Sciatic nerve (tissue), 2 donors: ENCODE data around the gene TMOD4. TPM values are rescaled to one million over a fixed set of nuclear protein-coding genes. Genes with fewer than 3 reads are reported as not detected.

Experiments
- ATAC-seq: fragments of 200-7000 bp; cut with Tn5 transposase; one replicate; pipeline ENCODE4 v1.9.1; 2020; ENCODE audit warnings: mild to moderate bottlenecking, moderate library complexity
- DNase-seq: peaks from one replicate; pipeline ENCODE4 v3.0.0-alpha.2; 2020; ENCODE audit warnings: low spot score
- intact Hi-C: fragments of 100-400 bp; cut with DNase I; formaldehyde crosslinking; loops from one replicate; pipeline ENCODE4 v1.14.2; 2022
- total RNA-seq: library from RNA; stranded (reverse); fragmentation: NEBNext Ultra II Directional; extraction: Animal tissue kit (Norgen Biotek cat#: 25700); gene quantifications from one replicate; pipeline ENCODE4 v1.2.1, GENCODE V29; 2021
- donor health status: DM: no; HTN: no; CAD: no.
- donor health status: DM: no; HTN: no; CAD: no.

The TMOD4 gene
- total RNA-seq, 1 donor from 2014 or later: 0.76 TPM

DNA sequence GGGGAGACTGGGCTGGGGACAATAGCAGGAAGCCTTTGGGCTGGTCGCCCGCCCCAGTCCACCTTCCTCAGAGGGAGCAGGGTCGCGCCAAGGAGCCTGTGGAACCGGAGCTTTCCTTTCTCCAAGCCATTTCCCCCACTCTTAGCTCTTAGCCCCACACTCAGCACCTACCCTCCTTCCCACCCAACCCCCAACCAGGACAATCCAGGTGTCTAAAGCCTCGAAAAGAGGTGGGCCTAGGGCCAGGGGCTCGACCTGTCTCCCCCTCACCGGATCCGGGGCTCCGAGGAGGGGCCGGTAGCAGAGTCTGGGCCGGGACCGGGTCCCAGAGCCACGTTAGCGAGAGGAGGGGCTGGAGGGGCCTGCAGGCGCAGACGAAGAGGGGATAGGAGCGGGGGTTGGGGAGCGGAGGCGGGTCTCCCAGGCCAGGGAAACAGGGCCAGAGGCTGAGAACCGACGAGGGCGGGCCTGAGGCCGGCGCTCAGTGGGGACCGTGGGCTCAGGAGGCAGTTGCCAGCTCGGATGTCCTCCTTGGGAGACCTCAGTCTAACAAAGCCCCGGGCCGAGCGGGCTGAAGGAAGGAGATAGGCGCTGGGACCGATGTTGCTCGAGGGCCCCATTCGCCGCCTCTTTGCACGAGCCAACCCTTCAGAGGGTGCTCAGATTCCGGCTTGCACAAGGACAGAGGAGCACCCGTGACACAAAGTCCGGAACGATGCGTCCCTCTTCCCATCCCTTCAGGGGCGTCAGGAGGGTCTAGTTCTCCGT, 30.3 kb downstream of the TMOD4 start:
- DNase-seq (peak; percentile 65), ATAC-seq (peak; percentile 23)
- intact Hi-C loops: no loop called here

DNA sequence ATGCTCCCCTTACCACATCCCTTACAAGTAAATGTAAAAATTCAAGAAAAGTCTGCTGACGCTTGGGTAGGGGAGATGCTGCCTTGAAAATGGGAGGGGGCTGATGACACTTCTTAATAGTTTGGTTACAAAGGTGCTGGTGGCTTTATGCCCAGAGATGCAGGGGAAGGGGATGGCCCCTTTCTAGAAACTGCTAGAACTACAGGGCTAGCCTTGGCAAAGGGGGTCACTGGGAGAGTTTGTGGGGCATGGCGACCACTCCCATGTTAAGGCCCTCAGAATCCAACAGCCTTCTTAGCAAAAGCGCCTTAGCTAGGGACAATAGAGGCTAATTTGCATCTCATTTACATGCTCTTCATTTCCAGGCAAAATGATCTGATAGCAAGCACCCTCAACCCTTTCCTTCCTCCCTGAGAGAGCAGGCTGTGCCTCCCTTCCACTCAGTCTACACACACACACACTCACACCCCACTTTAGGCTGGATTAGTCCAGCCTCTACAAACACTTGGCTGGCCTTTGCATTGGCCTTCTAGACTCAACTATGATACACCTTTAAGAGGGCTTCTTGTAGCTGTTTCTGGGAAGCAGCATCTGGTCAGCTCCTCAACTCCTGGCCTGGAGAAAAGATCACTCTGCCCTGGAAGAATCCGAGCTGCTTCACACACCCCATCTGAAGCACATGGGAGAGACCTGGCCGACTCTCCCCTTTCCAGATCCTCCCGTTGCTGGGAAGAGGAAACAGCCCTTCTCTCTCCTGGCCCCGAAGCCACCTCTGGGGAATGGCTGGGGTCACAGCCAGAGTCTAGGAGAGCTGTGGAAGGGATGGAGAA, 31.1 kb downstream of the TMOD4 start:
- no peak for DNase-seq
- intact Hi-C loops: no loop called here

DNA sequence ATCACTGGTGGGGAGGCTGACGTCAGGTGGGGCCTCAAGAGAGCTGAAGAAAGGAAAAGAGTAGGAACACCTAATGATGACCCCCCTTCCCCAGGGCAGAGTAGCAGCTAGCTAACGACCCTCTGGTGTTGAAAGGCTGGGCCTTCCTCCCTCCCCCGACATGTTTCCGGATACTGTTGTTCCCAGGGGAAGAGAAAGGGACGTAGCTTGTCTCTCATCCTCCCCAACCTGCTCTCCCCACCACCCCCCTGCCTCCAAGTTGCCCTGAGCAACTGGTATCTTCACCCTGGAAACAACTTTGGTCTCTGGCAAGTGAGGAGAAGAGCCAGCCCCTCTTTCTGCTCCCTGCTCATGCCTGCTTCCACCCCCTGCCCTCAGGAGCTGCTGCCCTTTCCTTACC, 31.8 kb downstream of the TMOD4 start:
- intact Hi-C loops: no loop called here
- ATAC-seq: no peak
- DNase-seq: no peak

More for the DNA sequence above, 31.1 kb downstream of the TMOD4 start:
- no peak for ATAC-seq

DNA sequence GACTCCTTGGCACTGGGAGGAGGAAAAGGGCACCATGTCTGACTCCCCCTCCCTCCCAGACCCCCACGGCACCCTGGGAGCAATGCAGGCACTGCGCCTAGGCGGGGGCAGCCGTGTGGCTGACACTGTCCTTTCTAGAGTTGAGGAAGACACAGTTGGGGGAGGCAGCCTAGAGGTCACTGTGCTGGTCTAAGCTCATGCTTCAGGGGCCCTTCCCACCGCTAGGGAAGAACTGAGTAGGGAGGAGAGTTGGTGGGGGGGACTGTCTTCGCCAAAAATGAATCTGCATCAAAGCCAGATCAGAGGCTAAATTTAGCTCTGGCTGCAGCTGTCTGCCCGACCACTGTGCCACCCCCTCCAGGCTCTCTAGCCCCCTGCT, 32.7 kb downstream of the TMOD4 start:
- DNase-seq (no peak), ATAC-seq (no peak)
- intact Hi-C loops: no loop called here

DNA sequence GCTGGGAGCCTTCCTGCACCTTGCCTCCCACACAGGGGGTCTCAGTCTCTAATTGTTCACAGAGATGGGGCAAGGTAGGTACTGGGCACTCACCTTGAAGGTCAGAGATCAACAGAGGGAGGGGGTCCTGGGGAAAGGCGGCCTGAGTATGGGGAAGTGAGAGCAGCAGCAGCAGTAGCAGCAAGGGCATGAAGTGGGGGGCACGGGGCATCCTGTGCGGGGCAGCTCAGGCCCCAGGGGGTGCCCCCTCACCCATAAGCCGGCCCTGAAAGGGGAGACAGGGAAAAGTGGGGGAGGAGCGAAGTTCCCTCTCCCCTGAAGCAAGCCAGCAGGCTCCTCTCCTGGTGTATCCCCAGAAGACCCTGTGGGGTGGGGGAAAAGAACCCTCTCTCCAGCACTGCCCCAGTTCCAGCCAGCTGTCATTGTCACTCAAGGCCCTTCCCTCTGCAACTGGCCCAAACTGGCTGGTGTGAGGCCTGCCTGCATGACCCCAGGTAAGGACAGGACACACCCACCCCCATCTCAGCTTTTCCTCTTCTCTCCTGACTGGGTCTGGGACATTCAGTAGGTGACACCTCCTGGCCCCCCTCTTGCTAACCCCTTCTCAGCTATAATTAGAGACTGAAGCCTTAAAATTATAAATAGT, 33.2 kb downstream of the TMOD4 start:
- ATAC-seq (no peak), DNase-seq (no peak)
- intact Hi-C loops: no loop called here

DNA sequence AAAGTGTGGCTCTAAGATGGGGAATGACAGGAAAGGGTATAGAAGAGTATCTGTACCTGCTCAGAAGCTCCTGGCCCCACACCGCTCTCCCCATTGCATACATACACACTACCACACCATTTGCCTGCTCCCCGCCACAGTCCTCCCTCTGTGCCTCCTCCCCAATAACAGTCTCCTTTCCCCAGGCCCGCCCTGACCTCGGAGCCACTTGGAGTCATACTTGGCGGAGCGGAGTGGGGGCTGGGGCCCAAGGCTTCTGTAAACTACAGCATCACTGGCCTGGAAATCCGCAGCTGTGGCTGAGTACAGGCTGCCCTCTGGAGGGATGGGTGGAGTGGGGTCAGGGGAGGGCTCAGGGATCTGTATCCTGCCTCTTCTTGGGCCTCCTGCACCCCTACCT, 38.0 kb downstream of the TMOD4 start:
- ATAC-seq (no peak), DNase-seq (no peak)
- intact Hi-C loops: no loop called here

DNA sequence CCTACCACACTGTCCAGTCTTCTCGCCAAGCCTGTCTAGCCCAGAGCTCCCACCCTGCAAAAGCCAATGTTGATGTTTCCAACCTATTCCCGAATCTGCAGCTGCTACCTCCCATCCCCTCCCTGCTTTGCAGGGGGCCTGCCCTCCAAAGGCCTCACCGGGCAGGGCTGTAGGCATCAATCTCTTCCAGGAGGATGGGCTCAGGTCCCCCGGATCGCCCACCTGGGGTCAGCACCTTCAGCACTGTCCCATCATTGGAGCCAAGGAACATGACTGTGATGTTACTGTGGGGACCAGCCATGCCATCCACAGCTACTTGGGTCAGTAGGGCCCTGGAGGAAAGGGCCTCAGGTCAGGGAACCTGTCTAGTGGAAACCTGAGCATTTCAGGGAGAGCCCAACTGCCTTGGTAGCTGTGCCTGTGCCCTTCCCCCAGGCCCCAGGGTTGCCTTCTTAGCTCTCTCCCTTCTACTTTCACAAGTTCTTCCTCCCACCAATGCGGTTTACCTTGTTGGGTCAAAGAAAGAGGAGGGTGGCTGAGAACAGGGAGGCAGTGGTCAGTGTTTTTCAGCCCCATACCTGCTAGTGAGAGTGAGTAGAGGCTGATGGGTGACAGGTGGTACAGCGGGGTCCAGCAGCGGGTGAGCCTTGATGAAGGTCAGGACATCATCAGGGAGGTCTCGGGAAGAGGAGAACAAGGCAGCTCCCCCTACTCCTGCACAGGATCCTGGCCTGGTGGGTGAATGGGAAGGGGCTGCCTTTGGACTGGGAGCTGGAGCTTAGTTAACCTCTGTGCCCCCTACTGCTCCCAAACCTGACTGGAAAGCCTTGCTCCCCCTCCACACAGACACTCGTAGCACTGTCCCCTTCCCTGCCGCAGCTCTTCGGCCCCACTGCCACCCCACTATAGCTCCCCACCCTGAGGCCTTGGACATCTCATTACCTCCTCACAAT, 40.1 kb downstream of the TMOD4 start:
- intact Hi-C loops: no loop called here
- DNase-seq (peak; percentile 37), ATAC-seq (no peak)

DNA sequence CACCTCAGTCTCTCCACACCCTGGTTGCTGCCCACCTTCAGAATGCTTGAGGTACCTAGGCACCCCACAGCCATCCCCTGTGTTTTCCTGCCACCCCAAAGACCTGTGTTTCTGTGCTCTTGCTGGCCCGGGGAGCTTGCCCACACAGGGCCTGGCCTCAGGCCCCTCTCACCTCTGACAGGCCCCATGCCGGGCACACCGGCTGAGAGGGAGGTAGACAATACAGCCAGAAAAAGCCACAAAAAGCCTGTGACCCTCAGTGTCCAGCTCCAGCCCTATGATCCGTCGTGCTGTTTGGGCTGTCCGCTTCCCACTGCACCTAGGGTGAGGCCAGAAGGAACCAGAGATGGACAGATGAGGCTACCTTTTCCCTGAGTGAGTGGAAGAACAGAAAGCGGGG, 40.8 kb downstream of the TMOD4 start:
- ATAC-seq: no peak
- DNase-seq: no peak
- intact Hi-C loops: no loop called here

DNA sequence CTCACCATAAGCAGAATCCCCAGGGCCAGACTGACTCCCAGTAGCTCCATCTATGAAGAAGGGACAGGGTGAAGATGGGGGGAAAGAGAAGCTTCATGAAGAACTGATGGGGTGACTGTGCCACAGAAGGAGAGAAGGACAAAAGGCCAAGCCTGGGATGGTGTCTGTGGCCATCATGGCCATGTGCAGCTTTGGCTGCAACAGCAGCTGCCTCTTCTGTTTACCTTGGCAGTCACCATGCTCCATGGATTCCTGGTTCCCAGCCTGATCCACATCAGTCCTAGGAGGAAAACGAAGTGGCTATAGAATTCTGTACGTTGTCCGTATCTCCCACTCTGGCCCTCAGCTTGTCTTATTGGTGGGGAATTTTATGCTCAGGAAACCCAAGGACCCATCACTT, 41.4 kb downstream of the TMOD4 start:
- ATAC-seq (no peak), DNase-seq (no peak)
- intact Hi-C loops: no loop called here

DNA sequence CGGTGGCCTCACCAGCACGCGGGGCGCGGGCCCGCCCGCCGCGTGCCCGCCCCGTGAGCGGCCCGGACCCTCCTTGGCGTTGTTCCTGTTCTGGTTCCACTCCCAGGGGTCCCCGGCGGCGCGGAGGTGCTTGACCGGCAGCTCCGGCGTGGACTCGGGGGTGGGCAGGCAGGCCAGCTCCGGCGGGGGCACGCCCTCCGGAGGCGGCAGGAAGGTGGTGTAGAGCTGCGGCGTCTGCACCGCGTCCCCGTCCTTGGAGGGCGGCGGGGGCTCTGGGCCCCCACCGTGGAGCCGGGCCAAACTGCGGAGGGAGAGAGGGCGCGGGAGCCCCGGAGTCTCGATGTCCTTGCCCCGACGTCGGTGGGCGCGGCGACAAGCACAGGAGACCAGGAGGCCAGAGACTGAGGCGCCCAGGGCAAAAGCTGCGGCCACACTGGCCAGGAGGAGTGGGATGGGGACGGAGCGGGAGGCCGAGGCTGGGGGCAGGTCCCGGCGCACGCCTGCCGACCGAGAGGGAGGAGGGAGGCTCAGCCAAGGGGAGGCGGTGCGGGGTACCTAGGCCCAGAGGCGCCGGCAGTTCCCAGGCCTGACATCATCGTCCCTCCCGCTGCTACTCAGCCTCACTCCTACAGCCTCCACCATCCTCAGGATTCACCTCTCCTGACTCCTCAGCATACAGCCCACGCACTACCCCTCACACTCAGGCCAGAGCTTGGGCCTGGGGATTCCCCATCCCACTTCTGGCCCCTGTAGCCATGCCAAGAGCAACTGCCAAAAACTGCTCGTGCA, 42.6 kb downstream of the TMOD4 start:
- intact Hi-C loops: no loop called here

DNA sequence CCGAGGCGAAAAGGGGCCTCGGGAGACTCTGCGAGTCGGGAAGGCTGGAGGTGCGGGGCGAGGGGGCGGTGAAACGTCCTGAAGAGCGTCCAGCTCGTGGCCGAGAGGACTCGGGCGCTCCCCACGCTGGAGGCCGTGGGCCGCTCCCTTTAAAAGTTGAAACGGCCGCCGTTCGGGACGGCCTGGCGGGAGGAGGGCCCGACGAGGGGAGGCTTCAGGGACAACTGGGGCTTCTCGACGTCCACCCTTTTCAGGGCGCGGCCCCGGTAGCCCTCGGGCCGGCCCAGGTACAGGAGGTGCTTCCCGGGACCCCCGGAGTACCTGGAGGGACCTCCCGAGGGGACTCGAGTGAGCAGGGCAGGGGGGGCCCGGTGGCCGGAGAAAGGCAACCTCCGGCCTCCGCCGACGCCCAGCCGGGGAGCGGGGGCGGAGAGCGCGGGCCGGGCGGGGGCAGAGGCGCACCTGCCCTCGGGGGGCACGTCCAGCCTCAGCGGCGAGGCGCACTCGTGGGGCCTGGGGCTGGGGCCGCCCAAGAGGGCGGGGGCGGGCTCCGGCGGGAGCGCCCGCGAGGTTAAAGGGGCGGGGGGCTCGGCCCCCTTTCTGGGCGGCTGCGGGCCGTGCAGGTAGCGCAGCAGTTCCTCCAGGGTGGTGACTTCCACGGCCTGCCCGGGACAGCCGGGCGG, 43.3 kb downstream of the TMOD4 start:
- DNase-seq: no peak

More for the DNA sequence above, 42.6 kb downstream of the TMOD4 start:
- DNase-seq: no peak
- no peak for ATAC-seq

DNA sequence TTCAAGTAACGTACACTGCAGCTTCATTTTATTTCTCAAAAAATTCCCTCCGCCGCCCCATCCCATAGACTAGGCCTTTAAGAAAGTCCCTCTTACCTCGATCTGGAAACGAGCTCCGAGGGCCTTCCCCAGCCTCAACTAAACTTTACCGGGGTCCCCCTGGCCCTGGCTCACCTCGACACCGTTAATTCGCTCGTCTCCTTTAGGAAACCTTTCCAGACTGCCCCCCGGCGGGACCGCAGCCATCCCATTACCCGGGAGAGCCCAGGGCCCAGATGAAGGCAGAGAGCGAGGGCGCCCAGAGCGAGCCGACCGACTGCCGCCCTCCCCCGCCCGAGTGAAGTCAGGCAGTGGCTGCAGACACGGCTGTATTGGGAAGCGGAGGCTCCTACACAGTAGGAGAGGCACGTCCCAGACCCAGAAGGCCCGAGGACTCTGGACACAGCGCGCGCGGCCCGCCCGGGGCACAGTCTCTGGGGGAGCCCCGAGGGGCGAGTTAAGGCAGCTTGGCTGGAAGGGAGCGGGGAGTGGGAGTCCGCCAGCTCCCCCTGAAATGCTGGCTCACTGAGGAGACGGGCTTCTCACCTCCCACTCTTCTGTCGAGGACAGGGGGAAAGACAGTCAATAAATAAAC, 44.0 kb downstream of the TMOD4 start:
- DNase-seq: peak; percentile 67
- peak; percentile 70 for ATAC-seq
- intact Hi-C loops: no loop called here

More for the DNA sequence above, 43.3 kb downstream of the TMOD4 start:
- intact Hi-C loops: no loop called here
- peak; percentile 13 for ATAC-seq

DNA sequence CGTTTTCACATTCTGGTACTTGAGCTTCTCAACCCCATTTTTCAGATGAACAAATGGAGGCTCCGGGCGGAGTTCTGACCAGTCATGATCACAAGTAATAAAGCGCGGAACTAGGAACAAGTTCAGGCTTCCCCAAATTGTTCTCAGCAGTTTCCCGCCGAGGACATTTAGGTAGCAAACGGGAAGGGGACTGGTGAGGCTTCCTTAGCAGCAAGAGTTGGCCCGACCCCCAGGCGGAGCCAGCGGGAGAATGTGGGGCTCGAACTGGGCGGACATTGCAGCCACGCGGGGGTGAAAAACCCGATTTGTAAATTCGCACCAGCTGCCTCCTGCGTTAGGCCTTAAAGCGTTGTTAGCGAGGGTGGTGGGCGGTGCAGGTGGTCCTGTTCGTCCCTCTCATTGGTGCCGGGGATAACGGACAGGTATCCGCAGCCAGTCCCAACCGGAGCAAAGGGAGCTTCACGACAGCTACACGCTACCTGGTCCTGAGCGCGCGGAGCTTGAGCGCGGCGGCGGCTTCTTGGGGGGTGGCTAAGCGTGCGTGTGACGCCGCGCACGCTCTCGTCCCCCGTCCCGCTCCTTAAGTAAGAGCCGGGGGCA, 44.7 kb downstream of the TMOD4 start:
- ATAC-seq (peak; percentile 97), DNase-seq (peak; percentile 90)
- intact Hi-C loops: no loop called here

DNA sequence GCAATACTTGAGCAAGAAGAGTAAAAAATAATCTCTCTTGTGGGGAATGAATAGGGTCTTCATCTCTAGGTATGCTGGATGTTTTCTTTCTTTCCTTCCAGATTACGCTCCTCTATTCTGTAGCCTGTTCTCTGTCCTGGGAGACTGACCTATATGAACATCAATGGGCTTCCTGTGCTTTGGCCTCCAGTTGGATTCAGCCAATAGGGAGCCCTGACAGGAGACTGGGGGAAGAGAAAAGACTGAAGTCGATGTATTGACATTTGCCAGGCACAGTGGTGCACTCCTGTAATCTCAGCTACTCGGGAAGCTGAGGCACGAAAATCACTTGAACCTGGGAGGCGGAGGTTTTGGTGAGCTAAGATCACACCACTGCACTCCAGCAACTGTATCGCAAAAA, 47.0 kb downstream of the TMOD4 start:
- DNase-seq (no peak), ATAC-seq (no peak)
- intact Hi-C loops: no loop called here

DNA sequence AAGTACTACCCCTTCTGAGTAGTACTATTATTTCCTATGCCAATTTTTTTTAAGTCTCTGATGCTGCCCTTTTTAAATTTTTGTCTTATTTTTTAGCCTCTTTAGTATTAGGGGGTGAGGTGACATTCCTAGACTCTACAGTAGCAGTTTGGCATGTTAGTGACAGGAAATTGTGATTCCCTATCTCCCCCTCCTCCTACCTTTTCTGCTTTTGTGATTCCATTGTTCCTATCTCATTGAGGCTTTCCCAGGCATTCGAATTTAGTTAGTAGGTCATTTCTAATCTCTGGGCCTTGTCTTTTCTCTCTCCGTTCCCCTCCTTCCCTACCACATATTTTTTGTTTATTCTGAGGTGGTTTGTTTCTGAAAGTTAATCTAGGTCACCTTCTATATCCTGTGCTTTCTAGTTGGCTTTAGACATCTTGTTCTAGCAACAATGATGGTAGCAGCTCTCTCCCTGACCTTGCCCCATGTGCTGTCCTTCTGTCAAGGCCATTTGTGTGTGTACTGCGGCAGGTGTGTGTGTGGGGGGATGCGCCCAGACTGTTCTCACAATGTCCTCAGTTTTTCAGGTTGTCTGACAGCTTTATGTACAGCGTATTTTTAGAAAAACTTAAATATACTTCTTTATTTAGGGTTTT, 50.9 kb downstream of the TMOD4 start:
- intact Hi-C loops: no loop called here
- DNase-seq (no peak), ATAC-seq (no peak)
